Ascending aorta (tissue), 2 donors: ENCODE results near the gene EMX2. TPM values are rescaled to one million over a fixed set of nuclear protein-coding genes. Genes with fewer than 3 reads are reported as not detected.

ENCODE experiments used
- DNase-seq, 2 donors: peaks; one replicate each; pipeline ENCODE4 v3.0.0-alpha.2; 2019; ENCODE audit warnings: low spot score in 2 of 2
- H3K27ac ChIP-seq, 2 donors: fragments of 200-600 bp; sonication (generic); one replicate each; pipeline ENCODE4 v1.5.1; 2016 to 2017; ENCODE audit warnings: mild to moderate bottlenecking in 1 of 2
- H3K27me3 ChIP-seq: fragments of 200-600 bp; sonication (generic); one replicate; pipeline ENCODE4 v1.5.1; 2017
- H3K36me3 ChIP-seq, 2 donors: fragments of 200-600 bp; sonication (generic); one replicate each; pipeline ENCODE4 v1.5.1; 2016
- H3K4me1 ChIP-seq, 2 donors: fragments of 200-600 bp; sonication (generic); one replicate each; pipeline ENCODE4 v1.5.1; 2016 to 2017; ENCODE audit warnings: mild to moderate bottlenecking in 1 of 2
- H3K4me3 ChIP-seq, 2 donors: fragments of 200-600 bp; sonication (generic); one replicate each; pipeline ENCODE4 v1.5.1; 2016 to 2017; ENCODE audit warnings: mild to moderate bottlenecking in 1 of 2
- H3K9me3 ChIP-seq, 2 donors: fragments of 200-600 bp; sonication (generic); one replicate each; pipeline ENCODE4 v1.5.1; 2016
- intact Hi-C: fragments of 100-400 bp; cut with DNase I; formaldehyde crosslinking; loops from one replicate; pipeline ENCODE4 v1.15.1; 2023
- total RNA-seq: library from RNA; depleted of rRNA; stranded (reverse); fragments of >200 nt; gene quantifications from one replicate; pipeline ENCODE4 v1.1.0, GENCODE V29; 2016
- TF ChIP-seq, protein P1 (sequence below), 3 experiments: fragments of 200-600 bp in 2 of 3; fragments of 450-650 bp in 1 of 3; sonication (generic) in 2 of 3; IDR thresholded peaks; one replicate each; pipeline ENCODE4 v1.5.1; 2016 to 2019; ENCODE audit warnings: antibody characterized with exemption in 3 of 3, mild to moderate bottlenecking in 1 of 3, moderate library complexity in 1 of 3

The EMX2 gene
- total RNA-seq, 1 donor from 2014 or later = not detected

DNA sequence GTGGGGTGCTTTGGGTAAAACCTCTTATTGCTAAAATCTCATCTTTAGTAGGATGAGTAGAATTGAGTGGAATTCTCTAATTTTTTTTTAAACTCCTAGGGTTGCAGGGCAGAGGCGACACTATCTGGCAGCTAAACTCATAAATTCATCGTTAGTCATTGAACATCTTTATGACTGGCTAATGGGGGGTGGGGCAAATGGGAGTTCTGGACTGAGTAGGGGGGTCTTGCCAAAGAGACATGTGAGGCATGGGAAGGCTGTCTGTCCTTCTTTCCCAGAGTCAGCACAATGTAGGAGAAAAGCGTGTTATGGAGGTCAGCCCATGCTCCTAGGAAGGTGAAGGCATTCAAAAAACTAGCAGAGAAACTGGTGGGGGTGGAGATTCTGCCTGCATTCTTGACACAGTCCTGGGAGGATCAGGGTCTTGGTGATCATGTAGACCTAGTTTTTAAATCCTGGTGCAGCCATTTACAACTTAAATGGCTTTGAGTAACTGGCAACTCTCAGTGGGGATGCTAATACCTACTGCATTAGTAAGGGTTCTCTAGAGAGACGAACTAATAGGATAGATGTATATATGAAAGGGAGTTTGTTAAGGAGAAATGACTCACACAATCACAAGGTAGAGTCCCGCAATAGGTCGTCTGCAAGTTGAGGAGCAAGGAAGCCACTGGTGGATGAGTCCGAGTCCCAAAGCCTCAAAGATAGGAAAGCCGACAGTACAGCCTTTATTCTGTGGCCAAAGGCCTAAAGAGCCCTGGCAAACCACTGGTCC lies 47.7 kb downstream of the EMX2 start:
- intact Hi-C loops = no loop called here
- no peaks in the 10 kb centered on the region for H3K9me3 ChIP-seq
- no peak for DNase-seq
- TF ChIP-seq, protein P1, sequence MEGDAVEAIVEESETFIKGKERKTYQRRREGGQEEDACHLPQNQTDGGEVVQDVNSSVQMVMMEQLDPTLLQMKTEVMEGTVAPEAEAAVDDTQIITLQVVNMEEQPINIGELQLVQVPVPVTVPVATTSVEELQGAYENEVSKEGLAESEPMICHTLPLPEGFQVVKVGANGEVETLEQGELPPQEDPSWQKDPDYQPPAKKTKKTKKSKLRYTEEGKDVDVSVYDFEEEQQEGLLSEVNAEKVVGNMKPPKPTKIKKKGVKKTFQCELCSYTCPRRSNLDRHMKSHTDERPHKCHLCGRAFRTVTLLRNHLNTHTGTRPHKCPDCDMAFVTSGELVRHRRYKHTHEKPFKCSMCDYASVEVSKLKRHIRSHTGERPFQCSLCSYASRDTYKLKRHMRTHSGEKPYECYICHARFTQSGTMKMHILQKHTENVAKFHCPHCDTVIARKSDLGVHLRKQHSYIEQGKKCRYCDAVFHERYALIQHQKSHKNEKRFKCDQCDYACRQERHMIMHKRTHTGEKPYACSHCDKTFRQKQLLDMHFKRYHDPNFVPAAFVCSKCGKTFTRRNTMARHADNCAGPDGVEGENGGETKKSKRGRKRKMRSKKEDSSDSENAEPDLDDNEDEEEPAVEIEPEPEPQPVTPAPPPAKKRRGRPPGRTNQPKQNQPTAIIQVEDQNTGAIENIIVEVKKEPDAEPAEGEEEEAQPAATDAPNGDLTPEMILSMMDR (IDR thresholded peaks at IDR 0.05) = no peak
- no peak overlapping the region for H3K4me3 ChIP-seq
- H3K4me1 ChIP-seq = no peaks in the 10 kb centered on the region
- no peaks in the 10 kb centered on the region for H3K36me3 ChIP-seq
- H3K27me3 ChIP-seq = no peaks in the 10 kb centered on the region
- H3K27ac ChIP-seq = no peak overlapping the region

DNA sequence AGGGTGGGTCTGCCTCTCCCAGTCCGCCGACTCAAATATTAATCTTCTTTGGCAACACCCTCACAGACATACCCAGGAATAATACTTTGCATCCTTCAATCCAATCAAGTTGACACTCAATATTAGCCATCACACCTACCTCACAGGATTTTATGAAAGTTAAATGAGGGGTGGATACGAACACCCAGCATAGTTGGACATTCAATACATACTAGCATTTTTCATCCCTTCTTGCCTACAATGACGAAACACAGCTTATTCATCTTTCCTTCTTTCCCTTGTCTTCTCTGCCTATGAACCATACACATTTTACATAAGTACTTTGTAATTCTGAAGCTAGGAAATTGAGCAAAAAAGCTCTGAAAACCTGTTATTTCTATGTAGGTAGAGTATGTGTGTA lies 48.5 kb downstream of the EMX2 start:
- TF ChIP-seq, protein P1 (IDR thresholded peaks at IDR 0.05) = no peak
- Histone ChIP-seq H3K4me3 (no peak overlapping the region), H3K36me3 (no peaks in the 10 kb centered on the region), H3K27me3 (no peaks in the 10 kb centered on the region), H3K27ac (no peak overlapping the region), H3K4me1 (no peaks in the 10 kb centered on the region), H3K9me3 (no peaks in the 10 kb centered on the region)
- intact Hi-C loops = no loop called here
- no peak for DNase-seq

DNA sequence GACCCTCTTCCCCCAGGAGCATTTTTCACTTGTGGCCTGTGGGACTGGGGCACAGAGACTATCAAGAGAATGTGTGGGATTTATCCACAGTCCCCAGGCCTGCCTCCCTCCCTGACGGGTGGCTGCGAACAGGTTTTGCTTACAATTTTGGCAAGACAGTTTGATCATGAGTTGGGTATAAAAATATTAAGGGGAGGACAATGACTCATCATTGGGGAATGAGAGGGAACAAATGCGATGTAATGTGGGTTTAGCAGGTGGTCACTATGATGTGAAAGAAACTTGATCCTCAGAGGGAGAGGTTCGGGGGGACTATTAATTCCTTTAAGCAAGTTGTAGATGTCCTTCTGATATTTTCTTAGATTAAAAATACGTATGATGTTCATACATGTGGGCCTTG lies 52.2 kb downstream of the EMX2 start:
- no peak overlapping the region for H3K4me3 ChIP-seq
- TF ChIP-seq, protein P1 (IDR thresholded peaks at IDR 0.05) = no peak
- no peak for DNase-seq
- H3K27ac ChIP-seq = no peak overlapping the region
- H3K9me3 ChIP-seq = no peaks in the 10 kb centered on the region
- no peaks in the 10 kb centered on the region for H3K27me3 ChIP-seq
- no peaks in the 10 kb centered on the region for H3K36me3 ChIP-seq
- intact Hi-C loops = no loop called here
- H3K4me1 ChIP-seq = no peaks in the 10 kb centered on the region

DNA sequence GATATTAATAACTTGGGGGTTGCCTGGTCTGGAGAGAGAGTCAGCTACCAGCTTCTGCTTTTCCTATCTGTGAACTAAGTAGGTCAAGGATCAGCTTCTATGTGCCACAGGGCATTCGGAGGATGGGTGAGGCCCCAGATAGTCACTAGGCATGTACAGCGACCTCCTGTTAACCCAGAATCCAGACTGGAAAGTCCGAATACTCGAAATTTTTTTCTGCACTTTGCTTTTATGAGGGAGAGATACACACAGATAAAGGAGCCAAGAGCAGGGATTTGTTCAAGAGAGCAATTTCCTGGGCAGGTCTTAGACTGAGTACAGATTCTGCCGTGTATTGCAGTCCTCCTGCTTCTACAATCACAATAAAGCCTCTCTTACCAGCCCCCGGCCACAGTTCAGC lies 54.2 kb downstream of the EMX2 start:
- no peaks in the 10 kb centered on the region for H3K27me3 ChIP-seq
- H3K4me3 ChIP-seq = no peak overlapping the region
- no peak for DNase-seq
- no peak overlapping the region for H3K27ac ChIP-seq
- H3K4me1 ChIP-seq = no peaks in the 10 kb centered on the region
- TF ChIP-seq, protein P1 (IDR thresholded peaks at IDR 0.05) = no peak
- intact Hi-C loops = no loop called here
- H3K9me3 ChIP-seq = no peaks in the 10 kb centered on the region
- H3K36me3 ChIP-seq = no peaks in the 10 kb centered on the region

DNA sequence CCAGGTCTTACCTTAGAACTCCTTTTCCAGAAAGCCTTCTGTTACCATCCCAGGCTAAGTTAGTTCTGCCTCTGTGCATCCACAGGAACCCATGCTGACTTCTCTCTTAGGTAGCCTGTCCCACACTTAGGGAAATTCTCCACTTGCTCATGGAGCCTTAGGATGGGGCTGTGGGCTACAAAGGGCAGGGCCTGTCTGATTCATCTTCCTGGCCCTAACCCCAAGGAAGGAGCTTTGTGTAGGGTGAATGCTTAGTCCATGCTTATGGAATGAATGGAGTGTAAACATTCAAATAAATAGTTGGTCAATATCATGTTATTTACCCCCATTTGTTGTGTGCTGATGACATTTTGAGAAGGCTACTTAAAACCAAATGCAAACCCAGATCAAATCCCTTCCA lies 54.7 kb downstream of the EMX2 start:
- TF ChIP-seq, protein P1 (IDR thresholded peaks at IDR 0.05) = no peak
- Histone ChIP-seq H3K9me3 (no peaks in the 10 kb centered on the region), H3K36me3 (no peaks in the 10 kb centered on the region), H3K4me3 (no peak overlapping the region), H3K4me1 (no peaks in the 10 kb centered on the region), H3K27me3 (no peaks in the 10 kb centered on the region), H3K27ac (no peak overlapping the region)
- intact Hi-C loops = no loop called here
- DNase-seq = no peak

Other genes with a start within 250 kb of the EMX2 start
- 21.0 TPM for gene PDZD8, start 167.3 kb upstream of the EMX2 start, total RNA-seq